ENCODE data around the gene CACNA1E. TPM values are rescaled to one million over a fixed set of nuclear protein-coding genes. Genes with fewer than 3 reads are reported as not detected.
"Not testable (repeated sequence)": the region's sequence is repeated elsewhere in the genome, so short reads cannot be mapped to it uniquely, and the experiment has no call there.

The CACNA1E gene
- polyA plus RNA-seq, 2 donors = 0.01 TPM; not detected in 1

- Histone ChIP-seq H3K9me3 (ENCODE audit: control insufficient read depth in 2 of 2, insufficient read depth in 1 of 2, low read depth in 1 of 2, low read length in 1 of 2) (no peaks in the 10 kb centered on the region), H3K4me3 (ENCODE audit: low read depth in 1 of 2, low read length in 2 of 2) (no peak overlapping the region), H3K36me3 (ENCODE audit: control insufficient read depth in 2 of 2, insufficient read depth in 2 of 2, low read length in 1 of 2) (no peaks in the 10 kb centered on the region), H3K27ac (ENCODE audit: low read depth in 2 of 2, low read length in 1 of 2) (no peak overlapping the region), H3K27me3 (ENCODE audit: control insufficient read depth in 1 of 2, insufficient read depth in 2 of 2, low read length in 2 of 2) (no peaks in the 10 kb centered on the region), H3K4me1 (ENCODE audit: control insufficient read depth in 2 of 2, insufficient read depth in 2 of 2, low read length in 1 of 2) (no peaks in the 10 kb centered on the region)
- 65 to 74% methylated on average over 9 of the region's 9 CpGs for WGBS, 2 donors
Observed at GRCh38 chr1:181508486-181509165, 25.3 kb downstream of the CACNA1E start.

DNA sequence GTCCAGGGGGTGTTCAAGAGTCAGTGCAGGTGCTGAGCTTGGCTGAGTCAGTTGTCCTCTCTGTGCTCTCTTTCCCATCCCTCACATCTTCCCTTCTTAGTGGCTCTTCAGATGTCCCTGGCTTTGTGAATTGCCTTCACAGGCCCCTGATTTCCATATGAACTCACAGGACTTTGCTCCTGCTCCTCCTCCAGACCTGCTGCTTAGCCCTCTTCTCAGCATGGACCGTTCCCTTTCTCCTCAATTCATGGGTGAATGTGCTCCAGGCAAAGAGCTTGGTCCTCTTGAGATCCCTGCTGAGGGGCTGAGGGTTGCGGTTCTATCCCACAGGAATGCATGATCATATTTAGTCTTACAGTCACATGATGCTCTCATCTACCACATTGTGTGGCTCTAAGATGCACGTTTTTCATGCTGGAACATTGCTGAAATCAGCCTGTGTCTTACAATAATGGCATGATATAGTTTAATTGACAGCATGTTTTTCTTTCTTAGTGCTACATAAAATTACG, 30.5 kb downstream of the CACNA1E start:
- Histone ChIP-seq H3K36me3 (ENCODE audit: control insufficient read depth in 2 of 2, insufficient read depth in 2 of 2, low read length in 1 of 2) (no peaks in the 10 kb centered on the region), H3K9me3 (ENCODE audit: control insufficient read depth in 2 of 2, insufficient read depth in 1 of 2, low read depth in 1 of 2, low read length in 1 of 2) (peaks cover 0 to 2% of the 10 kb centered on the region in 2 donors)
- WGBS, 2 donors = 61 to 70% methylated on average over 4 of the region's 4 CpGs

GRCh38 chr1:181514298-181515290, 31.3 kb downstream of the CACNA1E start:
- WGBS, 2 donors = 72 to 73% methylated on average over 4 of the region's 4 CpGs
- H3K4me3 ChIP-seq (ENCODE audit: low read depth in 1 of 2, low read length in 2 of 2) = no peak overlapping the region
- H3K36me3 ChIP-seq (ENCODE audit: control insufficient read depth in 2 of 2, insufficient read depth in 2 of 2, low read length in 1 of 2) = no peaks in the 10 kb centered on the region
- peaks cover 0 to 2% of the 10 kb centered on the region in 2 donors for H3K9me3 ChIP-seq (ENCODE audit: control insufficient read depth in 2 of 2, insufficient read depth in 1 of 2, low read depth in 1 of 2, low read length in 1 of 2)
- H3K27ac ChIP-seq (ENCODE audit: low read depth in 2 of 2, low read length in 1 of 2) = no peak overlapping the region
- no peaks in the 10 kb centered on the region for H3K27me3 ChIP-seq (ENCODE audit: control insufficient read depth in 1 of 2, insufficient read depth in 2 of 2, low read length in 2 of 2)
- no peaks in the 10 kb centered on the region for H3K4me1 ChIP-seq (ENCODE audit: control insufficient read depth in 2 of 2, insufficient read depth in 2 of 2, low read length in 1 of 2)

More for the DNA sequence above, 30.5 kb downstream of the CACNA1E start:
- Histone ChIP-seq H3K27ac (ENCODE audit: low read depth in 2 of 2, low read length in 1 of 2) (no peak overlapping the region), H3K4me3 (ENCODE audit: low read depth in 1 of 2, low read length in 2 of 2) (no peak overlapping the region), H3K4me1 (ENCODE audit: control insufficient read depth in 2 of 2, insufficient read depth in 2 of 2, low read length in 1 of 2) (no peaks in the 10 kb centered on the region), H3K27me3 (ENCODE audit: control insufficient read depth in 1 of 2, insufficient read depth in 2 of 2, low read length in 2 of 2) (no peaks in the 10 kb centered on the region)

GRCh38 chr1:181516706-181517105, 33.4 kb downstream of the CACNA1E start:
- 86 to 94% methylated on average over 4 of the region's 4 CpGs for WGBS, 2 donors
- no peak overlapping the region for H3K27ac ChIP-seq (ENCODE audit: low read depth in 2 of 2, low read length in 1 of 2)

GRCh38 chr1:181517181-181517875, 34.0 kb downstream of the CACNA1E start:
- H3K9me3 ChIP-seq (ENCODE audit: control insufficient read depth in 2 of 2, insufficient read depth in 1 of 2, low read depth in 1 of 2, low read length in 1 of 2) = peaks cover 0 to 2% of the 10 kb centered on the region in 2 donors
- 52% methylated on average over 5 of the region's 5 CpGs for WGBS, 2 donors
- no peak overlapping the region for H3K4me3 ChIP-seq (ENCODE audit: low read depth in 1 of 2, low read length in 2 of 2)
- no peaks in the 10 kb centered on the region for H3K4me1 ChIP-seq (ENCODE audit: control insufficient read depth in 2 of 2, insufficient read depth in 2 of 2, low read length in 1 of 2)
- no peaks in the 10 kb centered on the region for H3K36me3 ChIP-seq (ENCODE audit: control insufficient read depth in 2 of 2, insufficient read depth in 2 of 2, low read length in 1 of 2)
- H3K27ac ChIP-seq (ENCODE audit: low read depth in 2 of 2, low read length in 1 of 2) = no peak overlapping the region
- no peaks in the 10 kb centered on the region for H3K27me3 ChIP-seq (ENCODE audit: control insufficient read depth in 1 of 2, insufficient read depth in 2 of 2, low read length in 2 of 2)

More at GRCh38 chr1:181516706-181517105, 33.4 kb downstream of the CACNA1E start:
- peaks cover 0 to 2% of the 10 kb centered on the region in 2 donors for H3K9me3 ChIP-seq (ENCODE audit: control insufficient read depth in 2 of 2, insufficient read depth in 1 of 2, low read depth in 1 of 2, low read length in 1 of 2)
- H3K4me1 ChIP-seq (ENCODE audit: control insufficient read depth in 2 of 2, insufficient read depth in 2 of 2, low read length in 1 of 2) = no peaks in the 10 kb centered on the region
- no peaks in the 10 kb centered on the region for H3K36me3 ChIP-seq (ENCODE audit: control insufficient read depth in 2 of 2, insufficient read depth in 2 of 2, low read length in 1 of 2)
- no peak overlapping the region for H3K4me3 ChIP-seq (ENCODE audit: low read depth in 1 of 2, low read length in 2 of 2)
- no peaks in the 10 kb centered on the region for H3K27me3 ChIP-seq (ENCODE audit: control insufficient read depth in 1 of 2, insufficient read depth in 2 of 2, low read length in 2 of 2)

- H3K4me3 ChIP-seq (ENCODE audit: low read depth in 1 of 2, low read length in 2 of 2) = no peak overlapping the region
- 48 to 51% methylated on average over 2 of the region's 2 CpGs for WGBS, 2 donors
- H3K27me3 ChIP-seq (ENCODE audit: control insufficient read depth in 1 of 2, insufficient read depth in 2 of 2, low read length in 2 of 2) = no peaks in the 10 kb centered on the region
- H3K36me3 ChIP-seq (ENCODE audit: control insufficient read depth in 2 of 2, insufficient read depth in 2 of 2, low read length in 1 of 2) = no peaks in the 10 kb centered on the region
- H3K27ac ChIP-seq (ENCODE audit: low read depth in 2 of 2, low read length in 1 of 2) = no peak overlapping the region
- peaks cover 0 to 2% of the 10 kb centered on the region in 2 donors for H3K9me3 ChIP-seq (ENCODE audit: control insufficient read depth in 2 of 2, insufficient read depth in 1 of 2, low read depth in 1 of 2, low read length in 1 of 2)
- H3K4me1 ChIP-seq (ENCODE audit: control insufficient read depth in 2 of 2, insufficient read depth in 2 of 2, low read length in 1 of 2) = no peaks in the 10 kb centered on the region
Observed at GRCh38 chr1:181518152-181518551, 34.8 kb downstream of the CACNA1E start.

DNA sequence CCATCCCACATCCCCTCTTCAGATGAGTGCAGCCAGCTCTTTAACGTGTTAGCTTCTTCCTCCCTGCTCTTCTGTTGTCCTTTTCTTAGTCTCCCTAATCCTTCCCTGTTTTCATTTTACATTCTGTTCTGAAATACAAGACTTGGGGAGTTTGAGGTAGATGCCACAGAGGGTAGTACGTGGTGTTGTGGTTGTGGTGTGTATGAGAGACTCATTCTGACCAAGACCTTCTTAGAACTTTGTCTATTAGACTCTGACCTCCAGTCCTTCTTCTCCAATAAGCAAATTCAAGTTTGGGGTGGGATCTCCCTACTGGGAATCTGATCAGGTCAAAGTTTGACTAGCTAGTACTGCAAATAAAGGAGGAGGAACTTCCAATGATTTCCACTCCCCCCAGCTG, 39.5 kb downstream of the CACNA1E start:
- 61 to 62% methylated on average over 2 of the region's 2 CpGs for whole genome bisulfite sequencing, 2 donors

GRCh38 chr1:181525104-181525721, 41.9 kb downstream of the CACNA1E start:
- WGBS, 2 donors = 90 to 96% methylated on average over 1 of the region's 1 CpG
- H3K4me1 ChIP-seq (ENCODE audit: control insufficient read depth in 2 of 2, insufficient read depth in 2 of 2, low read length in 1 of 2) = no peaks in the 10 kb centered on the region
- no peaks in the 10 kb centered on the region for H3K27me3 ChIP-seq (ENCODE audit: control insufficient read depth in 1 of 2, insufficient read depth in 2 of 2, low read length in 2 of 2)
- H3K4me3 ChIP-seq (ENCODE audit: low read depth in 1 of 2, low read length in 2 of 2) = no peak overlapping the region
- H3K36me3 ChIP-seq (ENCODE audit: control insufficient read depth in 2 of 2, insufficient read depth in 2 of 2, low read length in 1 of 2) = no peaks in the 10 kb centered on the region
- H3K27ac ChIP-seq (ENCODE audit: low read depth in 2 of 2, low read length in 1 of 2) = no peak overlapping the region
- peaks cover 0 to 4% of the 10 kb centered on the region in 2 donors for H3K9me3 ChIP-seq (ENCODE audit: control insufficient read depth in 2 of 2, insufficient read depth in 1 of 2, low read depth in 1 of 2, low read length in 1 of 2)

More for the DNA sequence above, 39.5 kb downstream of the CACNA1E start:
- H3K4me1 ChIP-seq (ENCODE audit: control insufficient read depth in 2 of 2, insufficient read depth in 2 of 2, low read length in 1 of 2) = no peaks in the 10 kb centered on the region
- H3K27me3 ChIP-seq (ENCODE audit: control insufficient read depth in 1 of 2, insufficient read depth in 2 of 2, low read length in 2 of 2) = no peaks in the 10 kb centered on the region
- no peak overlapping the region for H3K27ac ChIP-seq (ENCODE audit: low read depth in 2 of 2, low read length in 1 of 2)
- H3K36me3 ChIP-seq (ENCODE audit: control insufficient read depth in 2 of 2, insufficient read depth in 2 of 2, low read length in 1 of 2) = no peaks in the 10 kb centered on the region
- H3K9me3 ChIP-seq (ENCODE audit: control insufficient read depth in 2 of 2, insufficient read depth in 1 of 2, low read depth in 1 of 2, low read length in 1 of 2) = no peaks in the 10 kb centered on the region
- H3K4me3 ChIP-seq (ENCODE audit: low read depth in 1 of 2, low read length in 2 of 2) = no peak overlapping the region

DNA sequence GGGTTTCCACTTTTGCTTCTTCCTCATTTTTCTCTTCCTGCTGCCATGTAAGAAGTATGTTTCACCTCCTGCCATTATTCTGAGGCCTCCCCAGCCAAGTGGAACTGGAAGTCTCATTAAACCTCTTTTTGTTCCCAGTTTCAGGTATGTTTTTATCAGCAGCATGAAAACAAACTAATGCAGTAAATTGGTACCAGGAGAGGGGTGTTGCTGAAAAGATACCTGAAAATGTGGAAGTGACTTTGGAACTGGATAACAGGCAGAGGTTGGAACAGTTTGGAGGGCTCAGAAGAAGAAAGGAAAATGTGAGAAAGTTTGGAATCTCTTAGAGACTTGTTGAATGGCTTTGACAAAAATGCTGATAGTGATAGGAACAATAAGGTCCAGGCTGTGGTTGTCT, 44.9 kb downstream of the CACNA1E start:
- H3K4me1 ChIP-seq (ENCODE audit: control insufficient read depth in 2 of 2, insufficient read depth in 2 of 2, low read length in 1 of 2); H3K36me3 ChIP-seq (ENCODE audit: control insufficient read depth in 2 of 2, insufficient read depth in 2 of 2, low read length in 1 of 2); H3K27ac ChIP-seq (ENCODE audit: low read depth in 2 of 2, low read length in 1 of 2); H3K9me3 ChIP-seq (ENCODE audit: control insufficient read depth in 2 of 2, insufficient read depth in 1 of 2, low read depth in 1 of 2, low read length in 1 of 2); H3K4me3 ChIP-seq (ENCODE audit: low read depth in 1 of 2, low read length in 2 of 2); H3K27me3 ChIP-seq (ENCODE audit: control insufficient read depth in 1 of 2, insufficient read depth in 2 of 2, low read length in 2 of 2): not testable (repeated sequence)

Data from esophagus (tissue), 2 donors.